GM19043 (cell line): ENCODE measurements around the gene FOXP4.

ENCODE experiments used
- ATAC-seq: cut with Tn5 transposase; IDR thresholded peaks from one replicate; pipeline ENCODE4 v1.9.1; 2021; ENCODE audit warnings: low read depth; ENCODE audit not compliant: unreplicated experiment

The FOXP4 gene

DNA sequence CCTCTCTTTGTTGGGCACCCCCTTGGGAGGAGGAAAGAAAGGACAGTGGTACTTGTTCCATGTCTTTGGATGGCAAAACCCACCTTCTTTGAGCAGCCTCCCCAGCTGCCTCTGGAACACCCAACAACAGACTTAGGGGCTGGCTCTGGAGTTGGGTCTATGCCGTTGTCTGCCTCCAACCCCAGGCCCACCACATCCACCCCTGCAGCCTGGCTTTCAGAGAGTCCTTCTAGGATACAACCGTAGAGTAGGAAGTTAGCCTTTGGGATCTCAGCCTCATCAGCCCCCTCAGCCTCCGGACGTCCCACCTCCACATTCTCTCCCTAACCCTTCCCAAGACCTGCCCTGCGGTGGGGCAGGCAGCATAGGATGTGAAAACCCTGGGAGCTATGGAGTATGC is 36.4 kb downstream of the FOXP4 start:
- no peak for ATAC-seq

DNA sequence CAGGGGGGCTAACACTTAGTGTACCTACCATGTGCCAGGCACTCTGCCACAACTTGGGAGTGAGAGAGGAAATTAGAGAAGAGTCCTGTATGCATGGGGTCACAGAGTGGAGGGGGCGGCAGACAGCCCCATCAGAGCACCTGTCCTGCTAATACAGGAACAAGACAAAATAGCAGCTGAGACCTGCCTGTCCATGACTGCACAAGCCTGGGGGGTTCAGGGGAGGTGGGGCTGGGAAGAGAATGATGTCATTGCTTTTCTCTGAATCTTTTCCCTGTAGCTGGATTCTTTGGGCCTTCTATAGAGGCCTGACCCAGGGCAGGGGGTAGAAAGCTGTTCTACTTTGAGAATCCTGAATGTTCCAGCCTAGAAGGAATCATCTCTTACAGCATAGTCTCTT is 37.4 kb downstream of the FOXP4 start:
- no peak for ATAC-seq

DNA sequence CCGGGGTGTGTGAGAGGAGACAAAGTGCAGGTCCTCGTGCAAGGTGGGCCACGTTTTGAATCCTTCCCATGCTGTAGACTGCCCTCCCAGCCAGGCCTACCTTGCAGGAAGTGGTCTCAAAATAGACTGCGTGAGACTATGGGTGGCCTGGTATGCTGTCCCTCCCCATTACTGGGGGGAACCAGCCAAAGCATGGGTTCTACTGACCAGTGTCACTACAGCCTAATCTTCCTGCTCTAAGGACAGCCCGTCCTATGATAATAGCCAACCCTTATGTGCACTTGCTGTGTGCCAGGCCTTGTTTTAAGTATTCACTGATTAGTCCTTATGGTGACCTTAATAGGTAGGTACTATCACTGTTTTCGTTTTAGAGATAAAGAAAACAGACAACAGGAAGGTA is 38.0 kb downstream of the FOXP4 start:
- no peak for ATAC-seq

DNA sequence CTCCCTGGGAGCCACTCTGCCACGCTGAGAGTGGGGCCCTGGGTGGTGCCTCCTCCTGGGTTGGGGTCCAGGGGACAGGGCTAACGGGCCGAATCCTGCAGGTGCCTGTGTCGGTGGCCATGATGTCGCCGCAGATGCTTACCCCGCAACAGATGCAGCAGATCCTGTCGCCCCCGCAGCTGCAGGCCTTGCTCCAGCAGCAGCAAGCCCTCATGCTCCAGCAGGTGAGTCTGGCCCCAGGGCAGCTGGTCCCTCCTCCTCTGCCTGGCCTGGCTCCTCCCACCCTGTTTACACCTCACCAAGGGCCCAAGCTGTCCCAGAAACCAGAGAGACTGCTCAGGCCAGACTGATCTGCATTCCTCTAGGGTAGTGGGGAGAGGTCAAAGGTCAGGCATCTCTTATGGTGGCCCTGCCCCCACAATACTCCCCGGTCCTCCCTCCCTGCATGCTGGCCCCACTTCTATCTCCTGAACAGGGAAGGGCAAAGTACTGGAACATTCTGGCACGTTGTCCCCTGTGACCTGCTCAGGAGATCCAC is 38.6 kb downstream of the FOXP4 start:
- ATAC-seq = no peak

DNA sequence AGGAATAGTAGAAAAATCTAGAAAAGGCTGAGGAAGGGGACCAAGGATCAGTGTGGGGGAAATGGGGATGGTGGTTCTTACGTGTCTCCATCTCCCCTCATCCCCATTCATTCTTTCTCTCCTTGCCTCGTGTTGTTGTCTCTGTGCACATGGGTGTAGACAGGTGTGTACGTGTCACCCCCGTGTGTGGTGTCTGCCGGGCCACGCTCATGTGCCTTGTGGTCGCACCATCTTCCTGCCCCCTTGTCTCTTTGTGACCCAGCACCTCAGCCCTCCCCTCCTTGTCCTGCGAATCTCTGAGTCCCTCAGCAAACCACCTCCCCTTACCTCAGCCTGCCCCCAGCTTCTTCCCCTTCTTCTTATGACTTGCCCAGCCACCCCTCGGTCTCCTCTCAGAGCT is 39.4 kb downstream of the FOXP4 start:
- no peak for ATAC-seq

DNA sequence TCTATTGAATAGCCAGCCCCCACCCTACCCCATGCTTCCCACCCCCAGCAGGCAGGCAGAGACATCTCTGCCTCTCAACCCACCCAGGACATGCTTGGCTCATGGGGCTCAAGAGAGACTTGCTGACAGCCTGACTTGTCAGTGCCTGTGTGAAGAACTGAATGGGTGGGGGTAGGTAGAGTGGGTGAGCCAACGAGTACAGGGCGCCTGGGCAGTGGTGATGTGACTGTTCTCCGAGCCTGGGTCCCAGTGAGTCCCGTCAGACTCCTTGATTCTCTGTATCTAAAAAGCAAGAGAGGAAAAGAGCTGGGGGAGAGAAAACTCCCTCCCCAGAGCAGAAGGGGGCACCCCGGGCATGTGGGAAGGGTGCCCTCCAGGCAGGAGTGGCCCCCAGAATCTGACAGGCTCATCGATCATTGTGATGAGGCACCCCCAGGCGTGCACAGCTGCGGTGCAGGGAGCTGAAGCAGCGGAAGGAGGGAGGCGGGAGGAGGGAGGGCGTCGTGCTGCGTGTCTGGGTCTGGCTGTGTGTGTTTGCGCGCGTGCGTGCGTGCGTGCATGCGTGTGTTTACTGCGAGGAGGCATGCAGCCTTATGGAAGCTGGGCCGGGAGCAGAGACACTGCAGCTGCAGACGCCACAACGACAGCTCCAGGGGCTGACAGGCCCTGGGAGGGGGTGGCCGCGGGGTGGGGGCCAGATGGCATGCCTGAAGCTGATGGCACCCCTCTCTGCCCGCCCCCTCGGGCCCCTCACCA is 40.2 kb downstream of the FOXP4 start:
- no peak for ATAC-seq

DNA sequence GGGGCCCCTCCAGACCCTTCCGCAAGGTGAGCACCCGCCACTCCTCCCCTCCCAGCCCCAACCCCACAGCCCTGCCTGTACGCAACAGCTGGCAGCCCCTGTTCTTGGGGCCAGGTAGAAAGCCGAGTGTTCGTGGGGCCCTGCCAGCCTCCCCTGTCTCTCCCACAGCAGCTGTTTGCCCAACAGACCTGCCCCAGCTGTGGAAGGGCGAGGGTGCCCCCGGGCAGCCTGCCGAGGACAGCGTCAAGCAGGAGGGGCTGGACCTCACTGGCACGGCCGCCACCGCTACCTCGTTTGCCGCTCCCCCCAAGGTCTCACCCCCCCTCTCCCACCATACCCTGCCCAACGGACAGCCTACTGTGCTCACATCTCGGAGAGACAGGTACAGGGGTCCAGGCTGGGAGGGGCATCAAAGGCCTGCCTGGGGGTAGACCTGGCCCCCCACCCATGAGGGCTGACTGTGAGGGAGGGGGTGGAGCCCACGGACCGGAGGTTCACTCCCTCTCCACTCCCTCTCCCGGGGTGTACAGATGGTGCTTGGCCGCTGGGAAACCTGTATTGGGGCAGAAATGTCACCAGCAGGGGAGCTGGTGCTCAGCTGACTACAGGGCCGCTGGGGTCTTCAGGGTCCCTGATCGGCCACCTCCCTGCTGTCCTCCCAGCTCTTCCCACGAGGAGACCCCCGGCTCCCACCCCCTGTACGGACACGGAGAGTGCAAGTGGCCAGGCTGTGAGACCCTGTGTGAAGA is 41.1 kb downstream of the FOXP4 start:
- ATAC-seq = no peak

DNA sequence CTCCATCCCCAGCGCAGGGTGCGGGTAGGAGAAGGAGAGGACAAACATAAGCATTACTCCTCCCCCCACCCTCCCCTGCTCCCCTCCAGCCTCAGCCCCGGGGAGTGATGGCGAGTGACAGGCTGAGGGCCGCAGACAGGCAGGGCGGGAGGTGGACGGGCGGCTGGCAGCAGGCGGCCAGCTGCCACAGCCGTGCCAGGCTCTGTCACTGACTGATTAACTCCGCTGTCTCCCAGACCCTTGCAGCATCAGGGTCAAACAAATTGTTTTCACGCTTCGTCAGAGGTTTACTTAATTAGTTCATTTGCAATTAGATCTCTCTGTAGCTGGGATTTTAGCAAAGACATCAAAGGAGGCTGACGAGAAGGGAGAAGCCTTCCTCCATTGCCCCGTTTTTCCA is 41.9 kb downstream of the FOXP4 start:
- no peak for ATAC-seq

DNA sequence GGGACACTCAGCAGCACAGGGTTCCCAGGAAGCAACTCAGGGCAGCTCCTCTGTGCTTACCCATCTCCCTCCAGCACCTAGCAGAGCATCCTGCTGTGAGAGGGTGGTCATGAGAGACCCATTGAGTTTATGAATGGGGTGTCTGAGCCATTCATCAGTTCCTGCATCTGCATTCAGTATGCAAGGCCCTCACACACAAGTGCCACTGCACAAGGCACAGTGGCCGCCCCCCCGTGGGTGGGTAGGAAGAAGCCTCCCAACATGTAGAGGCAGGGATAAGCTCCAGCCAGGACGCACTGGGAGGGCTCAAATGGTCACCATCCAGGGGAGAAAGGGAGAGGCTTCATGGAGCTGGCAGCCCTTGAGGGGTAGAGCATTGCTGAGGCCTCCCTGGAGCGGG is 43.0 kb downstream of the FOXP4 start:
- no peak for ATAC-seq

DNA sequence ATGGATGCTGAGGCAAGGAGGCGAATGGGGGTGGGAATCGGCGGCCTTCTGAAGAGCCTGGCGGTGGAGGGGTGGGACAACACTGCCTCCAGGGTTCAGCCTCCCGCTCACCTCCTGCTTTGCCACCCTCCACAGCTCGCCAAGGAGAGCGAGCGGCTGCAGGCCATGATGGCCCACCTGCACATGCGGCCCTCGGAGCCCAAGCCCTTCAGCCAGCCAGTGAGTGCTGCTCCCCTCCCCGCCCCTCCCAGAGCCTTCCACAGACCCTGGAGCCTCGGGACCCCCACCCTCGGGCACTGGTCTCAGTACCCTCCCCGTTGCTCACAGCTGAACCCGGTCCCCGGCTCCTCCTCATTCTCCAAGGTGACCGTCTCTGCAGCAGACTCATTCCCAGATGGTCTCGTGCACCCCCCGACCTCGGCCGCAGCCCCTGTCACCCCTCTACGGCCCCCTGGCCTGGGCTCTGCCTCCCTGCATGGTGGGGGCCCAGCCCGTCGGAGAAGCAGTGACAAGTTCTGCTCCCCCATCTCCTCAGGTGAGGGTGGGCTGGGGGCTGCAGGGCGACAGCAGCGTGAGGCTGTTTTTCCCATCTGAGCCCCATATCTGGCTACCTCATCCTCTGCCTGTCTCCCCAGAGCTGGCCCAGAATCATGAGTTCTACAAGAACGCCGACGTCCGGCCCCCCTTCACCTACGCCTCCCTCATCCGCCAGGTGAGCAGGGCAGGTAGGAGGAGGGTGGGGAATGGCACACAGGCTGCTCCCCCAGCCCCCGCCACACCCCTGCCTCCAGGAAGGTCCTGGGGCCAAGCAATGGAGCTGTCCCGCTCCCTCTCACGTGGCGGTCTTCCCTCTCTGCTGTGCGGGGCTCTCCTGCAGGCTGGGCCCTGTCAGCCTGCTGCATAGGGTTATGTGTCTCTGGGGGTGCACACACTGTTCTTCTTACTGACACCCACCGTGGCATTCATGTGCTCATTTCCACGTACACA is 43.7 kb downstream of the FOXP4 start:
- no peak for ATAC-seq

DNA sequence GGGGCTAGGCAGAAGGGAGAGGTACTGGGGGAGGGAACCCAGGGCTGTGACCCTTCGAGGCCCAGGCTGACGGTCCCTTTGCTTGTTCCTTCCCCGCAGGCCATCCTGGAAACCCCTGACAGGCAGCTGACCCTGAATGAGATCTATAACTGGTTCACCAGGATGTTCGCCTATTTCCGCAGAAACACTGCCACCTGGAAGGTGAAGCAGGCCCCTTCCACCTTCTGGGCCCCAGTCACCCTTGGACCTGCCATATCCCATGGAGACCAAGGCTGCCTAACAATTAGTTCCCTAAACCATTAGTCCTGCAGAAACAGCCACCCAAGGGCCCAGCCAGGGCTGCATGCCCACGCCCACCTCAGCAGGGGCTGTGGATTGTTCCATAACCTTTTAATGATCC is 44.9 kb downstream of the FOXP4 start:
- no peak for ATAC-seq

DNA sequence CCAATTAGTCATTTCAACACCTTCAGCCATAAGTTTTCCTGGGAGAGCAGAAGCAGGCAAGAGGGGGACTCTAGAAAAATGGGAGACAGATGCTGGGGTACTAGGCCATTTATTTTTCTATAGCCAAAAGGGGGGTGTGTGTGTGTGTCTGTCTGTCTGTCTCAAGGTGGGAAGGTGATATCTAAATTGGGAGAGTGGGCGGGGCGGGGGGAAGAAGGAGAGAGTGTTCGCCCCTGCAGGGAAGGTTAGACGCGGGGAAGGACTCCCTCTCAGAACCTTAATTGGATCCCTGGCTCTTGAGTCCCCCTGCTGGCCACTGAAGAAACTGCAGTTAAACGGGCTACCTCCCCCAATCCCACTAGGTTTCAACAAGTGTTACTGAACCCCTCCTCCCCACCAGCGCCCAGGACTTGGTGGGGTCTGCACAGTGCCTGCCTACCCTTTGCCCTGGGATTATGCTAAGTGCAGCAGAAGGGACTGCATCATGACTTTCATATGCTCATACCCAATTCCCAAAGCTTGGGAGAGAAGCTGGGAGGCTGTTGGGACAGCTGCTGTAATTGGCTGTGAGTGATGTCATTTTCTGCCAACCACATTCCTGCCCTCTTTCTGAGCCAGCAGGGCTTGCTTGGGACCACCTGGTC is 45.8 kb downstream of the FOXP4 start:
- no peak for ATAC-seq

DNA sequence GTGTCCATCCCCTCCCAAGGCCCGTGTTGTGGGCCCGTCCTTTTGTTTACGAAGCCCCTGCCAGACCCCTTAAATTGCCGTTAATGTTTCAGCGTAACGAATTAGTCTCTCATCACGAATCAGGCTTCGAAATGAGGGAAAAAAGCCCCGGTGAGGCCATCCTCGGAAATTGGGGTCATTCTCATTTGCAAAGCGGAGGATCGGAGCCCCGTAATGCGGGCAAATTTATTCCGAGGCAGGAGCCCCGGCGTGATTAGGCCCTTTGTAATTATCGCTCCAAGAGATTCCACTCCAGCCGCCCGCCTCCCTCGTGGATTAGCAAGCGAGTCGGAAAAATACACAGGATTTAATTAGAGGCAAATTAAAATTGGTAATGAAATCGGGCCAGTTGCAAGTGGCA is 47.2 kb downstream of the FOXP4 start:
- no peak for ATAC-seq

DNA sequence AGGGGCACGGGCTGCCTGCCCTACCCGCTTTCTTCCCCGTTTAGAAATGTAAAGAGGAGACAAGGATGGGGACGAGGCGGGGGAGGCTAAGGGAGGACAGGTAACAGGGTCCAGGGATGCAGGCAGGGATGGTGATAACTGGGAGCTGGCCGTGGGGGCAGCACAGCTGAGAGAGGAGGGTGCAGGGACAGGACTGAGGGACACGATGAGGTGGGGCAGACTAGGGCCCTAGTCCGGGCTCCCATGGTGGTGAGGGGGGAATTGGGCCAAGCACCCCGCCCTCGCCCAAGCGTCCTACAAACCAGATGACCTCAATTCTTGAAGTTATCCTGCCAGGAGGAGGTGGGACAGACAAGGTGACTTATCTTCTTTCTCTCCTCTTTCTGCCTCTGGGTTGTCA is 47.7 kb downstream of the FOXP4 start:
- ATAC-seq = no peak

DNA sequence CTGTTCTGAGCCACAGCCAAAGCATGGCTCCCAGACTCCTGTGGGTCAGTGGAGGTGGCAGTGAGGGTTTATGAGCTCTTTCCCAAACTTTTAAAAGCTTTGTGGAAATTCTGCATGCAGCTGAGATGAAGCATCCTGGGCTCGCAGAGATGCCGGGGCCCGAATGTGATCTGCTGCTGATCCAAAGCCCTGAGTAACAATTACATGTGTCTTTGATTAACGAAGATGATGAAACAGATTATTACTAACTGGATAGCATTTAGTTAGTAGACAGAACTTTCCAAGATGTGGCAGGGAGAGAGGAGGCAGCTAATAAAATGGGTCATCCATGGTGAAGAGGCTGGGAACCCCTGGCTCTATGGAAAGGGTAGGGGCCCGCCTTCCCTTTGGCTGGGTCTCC is 48.1 kb downstream of the FOXP4 start:
- no peak for ATAC-seq

DNA sequence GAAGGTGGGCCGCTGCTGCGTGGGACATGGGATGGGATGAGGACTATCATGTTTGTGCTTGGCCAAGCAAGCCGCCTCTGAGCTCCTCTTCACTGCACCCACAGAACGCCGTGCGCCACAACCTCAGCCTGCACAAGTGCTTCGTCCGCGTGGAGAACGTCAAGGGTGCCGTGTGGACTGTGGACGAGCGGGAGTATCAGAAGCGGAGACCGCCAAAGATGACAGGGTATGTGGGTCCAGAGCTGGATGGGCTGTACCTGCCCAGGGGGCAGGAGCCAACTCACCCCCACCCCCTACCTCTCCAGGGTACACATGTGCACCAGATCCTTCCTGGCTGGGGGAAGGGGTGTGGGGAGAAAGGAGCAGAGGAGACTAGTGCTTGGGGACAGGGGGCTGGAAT is 48.6 kb downstream of the FOXP4 start:
- ATAC-seq = no peak

DNA sequence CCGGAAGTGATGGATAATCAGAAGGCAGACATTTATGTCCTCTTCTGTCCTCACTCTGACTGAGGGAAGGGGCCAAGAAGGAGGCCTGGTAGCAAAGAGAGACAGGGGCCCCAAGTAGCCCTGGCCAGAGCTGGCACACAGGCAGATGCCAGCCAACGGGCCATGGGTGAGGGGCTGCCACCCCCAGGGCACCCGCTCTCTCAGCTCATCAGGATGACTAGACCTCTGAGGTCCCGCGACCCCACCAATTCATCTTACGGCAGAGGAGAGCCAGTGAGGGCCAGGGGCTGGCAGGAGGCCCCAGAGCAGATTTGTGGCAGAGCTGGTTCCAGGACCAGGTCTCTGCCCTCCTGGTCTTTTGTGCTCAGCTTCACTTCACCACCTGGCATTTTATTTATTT is 49.0 kb downstream of the FOXP4 start:
- ATAC-seq = no peak

DNA sequence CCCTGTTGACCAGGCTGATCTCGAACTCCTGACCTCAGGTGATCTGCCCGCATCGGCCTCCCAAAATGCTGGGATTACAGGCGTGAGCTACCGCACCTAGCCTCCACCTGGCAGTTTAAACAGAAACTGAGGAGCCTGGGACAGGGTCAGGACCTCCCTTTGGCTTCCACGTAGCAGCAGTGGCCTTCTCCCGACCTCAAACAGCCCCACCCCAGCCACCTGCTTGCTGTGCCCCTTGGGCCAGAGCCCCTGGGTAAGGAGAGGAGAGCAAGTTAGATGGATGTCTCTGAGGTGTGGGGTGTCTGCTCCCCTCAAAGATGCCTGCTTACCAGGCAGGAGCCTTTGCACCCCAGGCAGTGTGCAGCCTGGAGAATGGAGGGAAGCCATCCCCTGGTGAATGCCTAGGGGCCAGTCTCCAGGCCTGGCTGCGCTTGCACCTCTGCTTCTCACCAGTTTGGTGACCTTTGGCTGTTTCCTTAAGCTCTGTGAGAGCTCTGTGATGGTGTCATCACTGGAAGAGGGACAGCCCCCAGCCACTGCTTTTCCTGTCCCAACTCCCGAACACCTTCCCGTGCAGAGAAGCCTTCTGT is 50.0 kb downstream of the FOXP4 start:
- no peak for ATAC-seq

DNA sequence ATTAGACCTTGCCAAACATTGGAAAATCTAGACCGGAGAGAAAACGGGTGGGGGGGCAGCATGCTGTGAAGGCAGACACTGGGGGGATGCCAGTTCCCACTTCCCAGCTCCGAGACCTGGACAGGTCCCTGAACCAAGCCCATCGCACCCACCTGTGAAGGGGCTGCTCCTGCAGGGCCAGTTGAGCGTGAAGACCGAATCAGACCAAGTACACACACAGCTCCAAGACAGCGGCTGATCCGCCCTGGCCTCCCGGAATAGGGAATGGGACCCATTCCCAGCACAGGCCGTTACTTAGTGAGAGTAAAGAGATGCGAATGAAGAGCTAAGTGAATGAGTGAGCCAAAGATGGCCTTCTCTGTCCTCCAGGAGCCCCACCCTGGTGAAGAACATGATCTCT is 50.6 kb downstream of the FOXP4 start:
- no peak for ATAC-seq
